ENCODE results near the gene DLG1.

DLG1 gene

DNA sequence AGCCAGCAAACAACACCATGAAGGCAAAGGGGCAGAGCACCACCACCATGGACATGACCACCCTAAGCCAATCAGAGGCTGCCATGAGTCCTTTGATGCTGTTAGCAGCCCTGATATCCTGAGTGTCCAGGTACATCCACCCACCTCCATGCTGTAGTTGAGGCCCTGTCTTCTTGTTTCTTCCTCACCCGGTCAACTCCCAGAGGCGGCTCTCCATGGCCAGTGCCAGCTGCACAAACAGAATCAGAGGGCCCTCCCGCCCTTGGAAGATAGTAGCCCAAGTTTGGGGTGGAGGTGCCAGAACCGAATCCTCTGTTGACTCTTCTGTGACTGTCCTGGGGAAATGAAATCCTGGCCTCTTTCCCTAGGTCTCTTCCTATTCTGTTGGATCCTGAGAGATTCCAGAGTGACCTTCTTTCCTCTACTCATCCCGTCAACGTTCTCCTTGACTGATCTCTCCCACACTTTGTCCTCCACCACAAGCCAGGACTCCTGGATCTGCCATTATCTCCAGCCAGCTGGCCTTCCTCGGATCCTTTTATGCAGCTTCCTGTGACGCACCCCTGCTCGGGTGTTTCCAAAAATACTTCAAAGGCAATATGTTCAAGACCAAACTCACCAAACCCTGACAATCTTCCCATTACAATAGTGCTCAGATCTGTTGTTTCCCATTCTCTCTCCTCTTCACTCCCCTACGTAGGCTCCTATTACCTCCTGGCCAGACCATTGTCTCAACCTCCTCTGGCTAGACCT, 45.4 kb upstream of the DLG1 start:
- no peak for TF ChIP-seq USF1 (IDR thresholded peaks at IDR 0.05)
- TF ChIP-seq, protein P1, sequence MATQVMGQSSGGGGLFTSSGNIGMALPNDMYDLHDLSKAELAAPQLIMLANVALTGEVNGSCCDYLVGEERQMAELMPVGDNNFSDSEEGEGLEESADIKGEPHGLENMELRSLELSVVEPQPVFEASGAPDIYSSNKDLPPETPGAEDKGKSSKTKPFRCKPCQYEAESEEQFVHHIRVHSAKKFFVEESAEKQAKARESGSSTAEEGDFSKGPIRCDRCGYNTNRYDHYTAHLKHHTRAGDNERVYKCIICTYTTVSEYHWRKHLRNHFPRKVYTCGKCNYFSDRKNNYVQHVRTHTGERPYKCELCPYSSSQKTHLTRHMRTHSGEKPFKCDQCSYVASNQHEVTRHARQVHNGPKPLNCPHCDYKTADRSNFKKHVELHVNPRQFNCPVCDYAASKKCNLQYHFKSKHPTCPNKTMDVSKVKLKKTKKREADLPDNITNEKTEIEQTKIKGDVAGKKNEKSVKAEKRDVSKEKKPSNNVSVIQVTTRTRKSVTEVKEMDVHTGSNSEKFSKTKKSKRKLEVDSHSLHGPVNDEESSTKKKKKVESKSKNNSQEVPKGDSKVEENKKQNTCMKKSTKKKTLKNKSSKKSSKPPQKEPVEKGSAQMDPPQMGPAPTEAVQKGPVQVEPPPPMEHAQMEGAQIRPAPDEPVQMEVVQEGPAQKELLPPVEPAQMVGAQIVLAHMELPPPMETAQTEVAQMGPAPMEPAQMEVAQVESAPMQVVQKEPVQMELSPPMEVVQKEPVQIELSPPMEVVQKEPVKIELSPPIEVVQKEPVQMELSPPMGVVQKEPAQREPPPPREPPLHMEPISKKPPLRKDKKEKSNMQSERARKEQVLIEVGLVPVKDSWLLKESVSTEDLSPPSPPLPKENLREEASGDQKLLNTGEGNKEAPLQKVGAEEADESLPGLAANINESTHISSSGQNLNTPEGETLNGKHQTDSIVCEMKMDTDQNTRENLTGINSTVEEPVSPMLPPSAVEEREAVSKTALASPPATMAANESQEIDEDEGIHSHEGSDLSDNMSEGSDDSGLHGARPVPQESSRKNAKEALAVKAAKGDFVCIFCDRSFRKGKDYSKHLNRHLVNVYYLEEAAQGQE (IDR thresholded peaks at IDR 0.05; ENCODE audit: low read depth): no peak
- TF ChIP-seq RAD21 (IDR thresholded peaks at IDR 0.05; ENCODE audit: low read depth): no peak
- TF ChIP-seq, protein P2, sequence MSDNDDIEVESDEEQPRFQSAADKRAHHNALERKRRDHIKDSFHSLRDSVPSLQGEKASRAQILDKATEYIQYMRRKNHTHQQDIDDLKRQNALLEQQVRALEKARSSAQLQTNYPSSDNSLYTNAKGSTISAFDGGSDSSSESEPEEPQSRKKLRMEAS (IDR thresholded peaks at IDR 0.05): no peak

DNA sequence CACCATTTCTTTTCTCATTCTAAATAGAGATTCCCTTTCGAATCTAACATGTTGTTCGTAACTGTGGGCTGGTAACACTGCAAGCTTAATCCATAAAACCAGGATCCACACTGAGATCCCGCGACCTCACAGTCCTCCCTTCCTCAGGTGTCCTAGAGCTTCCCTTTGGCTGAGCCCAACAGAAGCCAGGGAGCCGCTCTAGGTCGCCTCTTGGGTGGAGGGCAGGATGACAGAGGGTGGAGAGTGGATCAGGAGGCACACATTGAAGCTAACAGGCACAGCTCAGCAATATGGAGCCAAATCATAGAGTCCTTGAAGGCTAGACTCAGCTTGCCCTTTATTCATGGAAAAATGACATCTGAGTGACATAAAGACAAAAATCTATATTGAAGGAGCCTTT, 44.7 kb upstream of the DLG1 start:
- no peak for TF ChIP-seq YY1 (IDR thresholded peaks at IDR 0.05; ENCODE audit: low read depth)
- TF ChIP-seq, protein P2 (IDR thresholded peaks at IDR 0.05): no peak
- no peak for TF ChIP-seq FOXM1 (IDR thresholded peaks at IDR 0.05; ENCODE audit: borderline replicate concordance, low read depth)
- no peak for TF ChIP-seq EP300 (IDR thresholded peaks at IDR 0.05; ENCODE audit: borderline replicate concordance)
- TF ChIP-seq CEBPB (IDR thresholded peaks at IDR 0.05): no peak
- TF ChIP-seq TCF12 (IDR thresholded peaks at IDR 0.05; ENCODE audit: low read depth): no peak
- TF ChIP-seq, protein P1 (IDR thresholded peaks at IDR 0.05; ENCODE audit: low read depth): no peak

DNA sequence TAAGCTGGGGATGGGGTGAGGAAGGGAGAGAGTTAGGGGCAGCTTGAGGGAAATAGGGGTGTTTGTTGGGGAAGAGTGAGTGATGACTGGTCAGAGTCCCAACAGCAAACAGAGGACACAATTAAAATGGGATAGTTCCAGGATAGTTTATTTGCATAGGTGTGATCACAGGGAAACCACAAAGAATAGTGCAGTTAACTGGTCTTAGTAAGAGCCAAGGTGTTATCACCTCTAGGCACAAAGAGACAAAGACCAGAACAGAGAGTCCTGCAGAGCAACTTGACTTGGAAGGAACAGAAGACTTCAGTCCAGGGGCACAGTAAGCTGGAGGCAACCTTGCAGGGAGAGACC, 42.1 kb upstream of the DLG1 start:
- TF ChIP-seq USF1 (IDR thresholded peaks at IDR 0.05): no peak
- no peak for TF ChIP-seq NFIC (IDR thresholded peaks at IDR 0.05)
- TF ChIP-seq TEAD4 (IDR thresholded peaks at IDR 0.05): no peak
- no peak for TF ChIP-seq EP300 (IDR thresholded peaks at IDR 0.05; ENCODE audit: borderline replicate concordance)
- TF ChIP-seq RAD21 (IDR thresholded peaks at IDR 0.05; ENCODE audit: low read depth): no peak
- TF ChIP-seq, protein P1 (IDR thresholded peaks at IDR 0.05; ENCODE audit: low read depth): no peak
- TF ChIP-seq ZBTB7A (IDR thresholded peaks at IDR 0.05; ENCODE audit: low read depth): no peak
- TF ChIP-seq TAF1 (IDR thresholded peaks at IDR 0.05; ENCODE audit: low read depth): no peak
- TF ChIP-seq YY1 (IDR thresholded peaks at IDR 0.05; ENCODE audit: low read depth): no peak
- TF ChIP-seq TCF12 (IDR thresholded peaks at IDR 0.05; ENCODE audit: low read depth): no peak
- TF ChIP-seq EGR1 (IDR thresholded peaks at IDR 0.05): no peak

DNA sequence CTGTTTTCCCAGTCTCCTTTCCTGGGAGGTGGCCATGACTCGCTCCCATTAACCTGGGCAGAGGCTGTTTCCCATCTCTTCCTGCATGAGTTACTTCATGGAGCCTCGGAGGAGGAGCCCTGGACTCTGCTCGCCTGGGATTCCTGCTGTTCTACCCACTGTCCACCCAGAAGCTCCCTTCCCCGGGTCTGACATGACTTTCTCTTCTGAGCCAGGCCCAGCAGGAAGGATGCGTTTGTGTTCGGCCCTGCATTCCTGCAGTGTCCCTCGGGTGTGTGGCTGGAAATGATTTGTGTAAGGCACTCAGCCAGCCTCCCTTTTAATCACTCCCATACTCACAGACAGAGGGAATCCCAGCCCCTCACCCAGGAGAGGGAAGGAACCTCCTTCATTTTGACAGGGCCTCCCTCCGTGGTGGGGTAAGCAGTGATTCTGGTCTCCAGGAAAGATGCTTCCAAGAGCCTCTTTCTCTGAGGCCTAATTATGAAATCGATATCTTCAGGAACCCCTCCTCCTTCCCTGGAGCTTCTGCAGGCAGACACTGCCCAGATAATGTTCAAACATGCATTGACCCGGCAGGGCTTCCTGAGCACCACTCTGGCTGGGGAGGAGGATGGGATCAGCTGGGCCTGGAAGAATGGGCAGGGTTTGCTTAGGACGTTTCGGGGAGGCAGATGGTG, 41.6 kb upstream of the DLG1 start:
- TF ChIP-seq EGR1 (IDR thresholded peaks at IDR 0.05) (no peak), EP300 (IDR thresholded peaks at IDR 0.05; ENCODE audit: borderline replicate concordance) (no peak), TAF1 (IDR thresholded peaks at IDR 0.05; ENCODE audit: low read depth) (no peak), CEBPB (IDR thresholded peaks at IDR 0.05) (no peak), ZBTB7A (IDR thresholded peaks at IDR 0.05; ENCODE audit: low read depth) (no peak), RAD21 (IDR thresholded peaks at IDR 0.05; ENCODE audit: low read depth) (no peak), FOXM1 (IDR thresholded peaks at IDR 0.05; ENCODE audit: borderline replicate concordance, low read depth) (no peak)

DNA sequence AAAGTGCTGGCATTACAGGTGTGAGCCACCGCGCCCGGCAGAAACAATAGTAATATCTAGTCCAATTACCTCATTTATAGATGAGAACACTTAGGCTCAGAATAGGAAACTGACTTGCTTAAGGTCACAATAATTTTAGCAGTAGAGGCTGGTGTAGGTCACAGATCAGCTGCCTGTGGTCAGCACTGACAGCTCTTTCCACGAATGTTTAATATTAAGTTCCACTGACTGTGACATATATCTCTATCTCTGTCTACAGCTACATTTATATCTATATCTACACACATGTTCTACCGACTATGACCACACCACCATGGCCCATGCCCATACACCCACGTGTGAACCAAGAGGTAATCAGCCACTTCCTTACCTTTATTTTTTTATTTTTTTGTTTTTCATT, 40.2 kb upstream of the DLG1 start:
- TF ChIP-seq USF1 (IDR thresholded peaks at IDR 0.05): no peak
- TF ChIP-seq CREB1 (IDR thresholded peaks at IDR 0.05; ENCODE audit: low read depth): no peak
- TF ChIP-seq TCF12 (IDR thresholded peaks at IDR 0.05; ENCODE audit: low read depth): no peak
- TF ChIP-seq ZBTB7A (IDR thresholded peaks at IDR 0.05; ENCODE audit: low read depth): no peak
- TF ChIP-seq YY1 (IDR thresholded peaks at IDR 0.05; ENCODE audit: low read depth): no peak
- no peak for TF ChIP-seq RAD21 (IDR thresholded peaks at IDR 0.05; ENCODE audit: low read depth)
- no peak for TF ChIP-seq FOXM1 (IDR thresholded peaks at IDR 0.05; ENCODE audit: borderline replicate concordance, low read depth)
- no peak for TF ChIP-seq TEAD4 (IDR thresholded peaks at IDR 0.05)
- no peak for TF ChIP-seq NFIC (IDR thresholded peaks at IDR 0.05)
- TF ChIP-seq EP300 (IDR thresholded peaks at IDR 0.05; ENCODE audit: borderline replicate concordance): no peak
- TF ChIP-seq CEBPB (IDR thresholded peaks at IDR 0.05): no peak
- TF ChIP-seq TAF1 (IDR thresholded peaks at IDR 0.05; ENCODE audit: low read depth): no peak
- TF ChIP-seq, protein P2 (IDR thresholded peaks at IDR 0.05): no peak
- TF ChIP-seq, protein P1 (IDR thresholded peaks at IDR 0.05; ENCODE audit: low read depth): no peak
- no peak for TF ChIP-seq EGR1 (IDR thresholded peaks at IDR 0.05)
